WERI-Rb-1 (cell line): Measurements from ENCODE around the gene NFIL3.

Source experiments
- DNase-seq: peaks from one replicate; pipeline ENCODE4 v3.0.0-alpha.2; 2020
- H3K27ac ChIP-seq: fragments of 250-450 bp; sonication (Bioruptor Pico); 2 replicates; pipeline ENCODE4 v1.5.1; 2020; ENCODE audit warnings: mild to moderate bottlenecking, moderate library complexity
- H3K27me3 ChIP-seq: fragments of 250-450 bp; sonication (Bioruptor Pico); 2 replicates; pipeline ENCODE4 v1.5.1; 2021; ENCODE audit warnings: mild to moderate bottlenecking, low read depth, moderate library complexity; ENCODE audit not compliant: insufficient read depth, severe bottlenecking
- H3K36me3 ChIP-seq: fragments of 250-450 bp; sonication (Bioruptor Pico); 2 replicates; pipeline ENCODE4 v1.5.1; 2020; ENCODE audit warnings: mild to moderate bottlenecking, moderate library complexity
- H3K4me3 ChIP-seq: 2 replicates; pipeline ENCODE4 v1.5.1; 2011; ENCODE audit warnings: low read depth, mild to moderate bottlenecking, control low read depth, low read length
- H3K9me3 ChIP-seq: fragments of 250-450 bp; sonication (Bioruptor Pico); 2 replicates; pipeline ENCODE4 v1.5.1; 2021; ENCODE audit warnings: mild to moderate bottlenecking, moderate library complexity; ENCODE audit not compliant: severe bottlenecking
- CTCF ChIP-seq: IDR thresholded peaks from 2 replicates; pipeline ENCODE4 v1.5.1; 2011; ENCODE audit warnings: low read depth, mild to moderate bottlenecking, control low read depth, inconsistent platforms, low read length

The NFIL3 gene

GRCh38 chr9:91361291-91362050 lies 62.2 kb downstream of the NFIL3 start, which contains the start of gene AUH:
AUH (minus strand) TSS chr9:91361918; CDS start chr9:91361889, 29 bp downstream.
- peak; percentile 82 for DNase-seq
- peak within 1 kb of the TSS; percentile 88 for H3K27ac ChIP-seq
- peaks cover 2% of the 10 kb centered on the region for H3K9me3 ChIP-seq
- H3K36me3 ChIP-seq = peaks cover 30% of the 10 kb centered on the region
- TF ChIP-seq CTCF = no peak
- no peaks in the 10 kb centered on the region for H3K27me3 ChIP-seq
- peak within 1 kb of the TSS; percentile 73 for H3K4me3 ChIP-seq

- H3K36me3 ChIP-seq = peaks cover 30% of the 10 kb centered on the region
- no peaks in the 10 kb centered on the region for H3K27me3 ChIP-seq
- peak overlapping the region; percentile 73 for H3K4me3 ChIP-seq
- TF ChIP-seq CTCF = no peak
- DNase-seq = no peak
- peak overlapping the region; percentile 88 for H3K27ac ChIP-seq
- H3K9me3 ChIP-seq = peaks cover 2% of the 10 kb centered on the region
Measured at GRCh38 chr9:91360551-91361290, 62.9 kb downstream of the NFIL3 start.

- Histone ChIP-seq H3K4me3 (peak overlapping the region; percentile 73), H3K27ac (no peak overlapping the region), H3K9me3 (peaks cover 2% of the 10 kb centered on the region), H3K36me3 (peaks cover 30% of the 10 kb centered on the region), H3K27me3 (no peaks in the 10 kb centered on the region)
- DNase-seq = no peak
- no peak for TF ChIP-seq CTCF
Measured at GRCh38 chr9:91359734-91360470, 63.7 kb downstream of the NFIL3 start.

GRCh38 chr9:91359083-91359482 lies 64.5 kb downstream of the NFIL3 start:
- no peak for DNase-seq
- Histone ChIP-seq H3K27ac (no peak overlapping the region), H3K36me3 (peaks cover 30% of the 10 kb centered on the region), H3K4me3 (no peak overlapping the region), H3K27me3 (no peaks in the 10 kb centered on the region), H3K9me3 (no peaks in the 10 kb centered on the region)
- TF ChIP-seq CTCF = no peak
